Tibial nerve (tissue), 4 donors: Measurements from ENCODE around the gene CYB561D1.
A peak's percentile ranks its signal among the peaks of the same experiment; 100 is the strongest.

Source experiments
- CTCF ChIP-seq, 5 experiments: fragments of 200-600 bp in 3 of 5; fragments of 450-650 bp in 2 of 5; sonication (generic) in 3 of 5; IDR thresholded peaks; one replicate each; pipeline ENCODE4 v1.5.1; 2016 to 2019; ENCODE audit warnings: antibody characterized with exemption in 5 of 5, mild to moderate bottlenecking in 3 of 5, moderate library complexity in 2 of 5
- EP300 ChIP-seq, 2 donors: sonication (generic); formaldehyde crosslinking; IDR thresholded peaks; one replicate each; pipeline ENCODE4 v1.6.1; 2017; ENCODE audit warnings: antibody characterized with exemption in 2 of 2, mild to moderate bottlenecking in 1 of 2
- POLR2A ChIP-seq, 2 donors: fragments of 450-650 bp; IDR thresholded peaks; one replicate each; pipeline ENCODE4 v1.6.1; 2017; ENCODE audit warnings: antibody characterized with exemption in 2 of 2, mild to moderate bottlenecking in 2 of 2, moderate library complexity in 2 of 2

- TF ChIP-seq POLR2A (IDR thresholded peaks at IDR 0.05) = peak; percentile 96 to 98
- no peak for TF ChIP-seq CTCF (IDR thresholded peaks at IDR 0.05)
- TF ChIP-seq EP300 (IDR thresholded peaks at IDR 0.05) = peak; percentile 74 to 99
These were observed 54.7 kb downstream of the CYB561D1 start, which contains the start of gene GNAI3 for GRCh38 chr1:109548321-109549267.
